GM12891 (cell line): ENCODE measurements around the gene MIF.
"Not testable (repeated sequence)": the region's sequence is repeated elsewhere in the genome, so short reads cannot be mapped to it uniquely, and the experiment has no call there.

ENCODE experiments used
- DNase-seq: peaks from one replicate; pipeline ENCODE4 v3.0.0; 2011; ENCODE audit warnings: low spot score; ENCODE audit not compliant: insufficient read length
- FAIRE-seq: peaks from 2 replicates; lab custom pipeline; 2011; peaks lifted over from hg19 to GRCh38; lab: Jason Lieb, UNC
- PAX5 ChIP-seq: IDR thresholded peaks from 2 replicates; pipeline ENCODE4 v1.6.1; 2011; ENCODE audit warnings: low read length, moderate library complexity, mild to moderate bottlenecking; ENCODE audit not compliant: insufficient read depth, severe bottlenecking
- POLR2A ChIP-seq: IDR thresholded peaks from 2 replicates; pipeline ENCODE4 v1.6.1; 2011; ENCODE audit warnings: low read depth, low read length, control low read depth
- POLR2AphosphoS5 ChIP-seq: IDR thresholded peaks from 2 replicates; pipeline ENCODE4 v1.6.1; 2011; ENCODE audit warnings: low read depth, low read length, control low read depth
- POU2F2 ChIP-seq: IDR thresholded peaks from 2 replicates; pipeline ENCODE4 v1.6.1; 2011; ENCODE audit warnings: low read depth, mild to moderate bottlenecking, control low read depth, low read length, moderate library complexity
- SPI1 ChIP-seq: IDR thresholded peaks from 2 replicates; pipeline ENCODE4 v1.6.1; 2011; ENCODE audit warnings: low read depth, low read length, control low read depth
- TAF1 ChIP-seq: IDR thresholded peaks from 2 replicates; pipeline ENCODE4 v1.6.1; 2011; ENCODE audit warnings: low read depth, low read length, control low read depth

The MIF gene

DNA sequence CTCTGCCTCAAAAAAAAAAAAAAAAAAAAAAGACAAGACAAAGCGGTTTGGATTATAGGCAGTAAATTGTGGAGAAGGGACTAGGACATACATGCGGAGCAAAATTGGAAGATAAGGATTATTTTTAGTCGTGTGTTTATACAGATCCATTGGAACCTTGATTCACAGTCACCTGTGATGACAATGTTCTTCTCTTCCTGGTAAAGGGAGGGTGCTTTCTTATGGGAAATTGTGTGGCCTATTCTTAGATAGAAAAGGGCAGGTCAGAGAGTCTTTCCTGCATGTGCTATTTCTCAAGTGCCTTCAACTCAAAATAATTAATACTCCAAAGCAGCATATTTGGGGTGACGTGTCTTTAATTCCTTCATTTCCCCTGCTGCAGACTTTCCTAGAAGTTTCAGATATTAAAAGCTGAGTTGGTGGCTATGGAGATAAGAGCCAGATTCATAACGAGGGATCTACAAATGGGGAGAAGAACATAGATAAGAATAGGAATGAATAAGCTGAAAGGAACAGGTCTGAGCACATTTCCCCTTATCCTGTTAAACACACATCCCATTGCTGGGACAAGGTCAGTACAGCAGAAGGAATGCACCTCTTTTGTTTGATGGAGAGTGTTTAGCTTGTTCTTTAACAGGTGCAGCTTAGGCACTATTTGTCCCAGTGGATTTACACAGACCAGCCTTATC is 44.3 kb downstream of the MIF start:
- TF ChIP-seq POLR2AphosphoS5 = no peak
- no peak for TF ChIP-seq POU2F2
- TF ChIP-seq PAX5 = no peak
- no peak for TF ChIP-seq SPI1
- no peak for TF ChIP-seq TAF1
- TF ChIP-seq POLR2A = no peak
- DNase-seq (no peak), FAIRE-seq (no peak)

DNA sequence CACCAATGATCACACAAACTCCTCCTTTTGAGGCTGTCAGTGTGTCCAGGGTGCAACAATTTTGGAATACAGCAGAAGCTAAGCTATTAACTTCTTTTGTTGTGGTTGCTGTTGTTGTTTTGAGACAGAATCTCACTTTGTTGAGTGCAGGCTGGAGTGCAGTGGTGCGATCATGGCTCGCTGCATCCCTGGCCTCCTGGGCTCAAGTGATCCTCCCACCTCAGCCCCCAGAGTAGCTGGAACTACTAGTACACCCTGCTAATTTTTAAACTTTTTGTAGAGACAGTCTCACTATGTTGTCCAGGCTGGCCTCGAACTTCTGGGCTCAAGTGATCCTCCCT is 44.8 kb downstream of the MIF start:
- DNase-seq (no peak), FAIRE-seq (no peak)
- TF ChIP-seq PAX5 (no peak), POLR2A (no peak), TAF1 (no peak), POLR2AphosphoS5 (no peak), POU2F2 (no peak), SPI1 (no peak)

DNA sequence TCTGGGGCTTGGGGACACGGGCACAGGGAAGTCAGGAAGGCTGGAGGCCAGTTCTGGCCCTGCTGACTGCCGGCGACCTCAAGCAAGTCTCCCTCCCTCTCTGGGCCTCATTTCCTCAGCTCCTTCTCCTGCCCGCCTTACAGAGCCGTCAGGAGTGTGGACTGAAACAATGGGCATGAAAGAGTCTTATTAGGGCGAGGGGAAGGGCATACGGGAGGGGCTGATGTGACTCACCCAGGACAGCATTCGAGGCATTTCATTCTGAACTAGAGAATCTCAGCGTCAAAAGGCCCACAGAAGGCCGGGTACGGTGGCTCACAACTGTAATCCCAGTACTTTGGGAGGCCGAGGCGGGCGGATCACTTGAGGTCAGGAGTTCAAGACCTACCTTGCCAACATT is 46.0 kb downstream of the MIF start:
- not testable (repeated sequence) for DNase-seq, FAIRE-seq
